ENCODE results near the gene PLA2G4E. TPM values are rescaled to one million over a fixed set of nuclear protein-coding genes. Genes with fewer than 3 reads are reported as not detected.

PLA2G4E gene
- total RNA-seq, 1 donor from 2014 or later, result 8.8 TPM

DNA sequence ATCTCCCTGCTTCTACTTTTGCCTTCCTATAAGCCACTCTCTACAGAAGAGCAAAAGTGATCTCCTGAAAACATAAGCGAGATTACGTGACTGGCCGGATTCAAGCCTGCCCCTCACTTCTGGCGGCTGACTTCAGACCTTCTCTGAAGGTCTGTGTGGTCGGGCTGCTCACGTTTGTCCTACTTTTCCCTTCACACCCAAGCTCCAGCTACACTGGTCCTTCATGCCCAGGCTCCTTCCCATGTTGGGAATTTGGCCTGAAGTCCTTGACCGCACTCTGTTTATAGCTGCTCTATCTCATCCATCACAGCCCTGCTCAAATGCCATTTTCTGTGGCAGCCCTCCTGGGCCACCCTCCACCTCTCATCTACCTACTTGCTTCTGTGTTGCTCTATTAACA, 6.7 kb upstream of the PLA2G4E start:
- no peaks in the 10 kb centered on the region for H3K36me3 ChIP-seq
- intact Hi-C loops (cut with DNase I), result no loop called here
- no peak for DNase-seq (ENCODE audit: extremely low spot score in 2 of 2)
- H3K4me3 ChIP-seq, result no peak overlapping the region
- no peak overlapping the region for H3K27ac ChIP-seq
- TF ChIP-seq POLR2AphosphoS5 (IDR thresholded peaks at IDR 0.05; ENCODE audit: insufficient read depth in 1 of 2, low read depth in 1 of 2) (no peak), POLR2A (IDR thresholded peaks at IDR 0.05) (no peak)
- TF ChIP-seq, protein P1, sequence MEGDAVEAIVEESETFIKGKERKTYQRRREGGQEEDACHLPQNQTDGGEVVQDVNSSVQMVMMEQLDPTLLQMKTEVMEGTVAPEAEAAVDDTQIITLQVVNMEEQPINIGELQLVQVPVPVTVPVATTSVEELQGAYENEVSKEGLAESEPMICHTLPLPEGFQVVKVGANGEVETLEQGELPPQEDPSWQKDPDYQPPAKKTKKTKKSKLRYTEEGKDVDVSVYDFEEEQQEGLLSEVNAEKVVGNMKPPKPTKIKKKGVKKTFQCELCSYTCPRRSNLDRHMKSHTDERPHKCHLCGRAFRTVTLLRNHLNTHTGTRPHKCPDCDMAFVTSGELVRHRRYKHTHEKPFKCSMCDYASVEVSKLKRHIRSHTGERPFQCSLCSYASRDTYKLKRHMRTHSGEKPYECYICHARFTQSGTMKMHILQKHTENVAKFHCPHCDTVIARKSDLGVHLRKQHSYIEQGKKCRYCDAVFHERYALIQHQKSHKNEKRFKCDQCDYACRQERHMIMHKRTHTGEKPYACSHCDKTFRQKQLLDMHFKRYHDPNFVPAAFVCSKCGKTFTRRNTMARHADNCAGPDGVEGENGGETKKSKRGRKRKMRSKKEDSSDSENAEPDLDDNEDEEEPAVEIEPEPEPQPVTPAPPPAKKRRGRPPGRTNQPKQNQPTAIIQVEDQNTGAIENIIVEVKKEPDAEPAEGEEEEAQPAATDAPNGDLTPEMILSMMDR (IDR thresholded peaks at IDR 0.05), result no peak
- no peaks in the 10 kb centered on the region for H3K4me1 ChIP-seq
- no peaks in the 10 kb centered on the region for H3K9me3 ChIP-seq
- H3K27me3 ChIP-seq, result no peaks in the 10 kb centered on the region

DNA sequence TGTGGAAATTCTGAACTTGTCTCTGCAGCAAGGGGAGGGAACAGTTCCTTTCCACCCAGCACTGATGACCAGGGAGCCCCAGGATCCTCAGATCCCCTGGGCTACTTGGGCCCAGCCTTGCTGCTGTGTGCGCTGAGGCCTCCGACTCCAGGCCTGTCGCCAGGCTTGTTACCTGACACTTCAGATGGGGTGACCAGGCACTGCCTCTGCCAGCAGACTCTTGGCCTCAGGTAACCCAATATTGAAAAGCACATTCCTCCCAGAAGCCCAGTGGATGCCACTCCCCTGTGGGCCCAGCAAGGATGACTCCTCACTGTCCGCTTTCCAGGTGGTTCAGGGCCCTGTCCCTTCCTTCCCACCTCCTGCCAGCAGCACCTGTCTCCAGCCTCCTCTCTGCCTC, 3.5 kb upstream of the PLA2G4E start:
- no peaks in the 10 kb centered on the region for H3K27me3 ChIP-seq
- no peak overlapping the region for H3K27ac ChIP-seq
- no peaks in the 10 kb centered on the region for H3K4me1 ChIP-seq
- no peaks in the 10 kb centered on the region for H3K9me3 ChIP-seq
- intact Hi-C loops (cut with DNase I), result no loop called here
- TF ChIP-seq, protein P1 (IDR thresholded peaks at IDR 0.05), result no peak
- no peak for TF ChIP-seq POLR2AphosphoS5 (IDR thresholded peaks at IDR 0.05; ENCODE audit: insufficient read depth in 1 of 2, low read depth in 1 of 2)
- TF ChIP-seq POLR2A (IDR thresholded peaks at IDR 0.05), result no peak
- H3K4me3 ChIP-seq, result no peak overlapping the region
- no peaks in the 10 kb centered on the region for H3K36me3 ChIP-seq
- DNase-seq (ENCODE audit: extremely low spot score in 2 of 2), result no peak

DNA sequence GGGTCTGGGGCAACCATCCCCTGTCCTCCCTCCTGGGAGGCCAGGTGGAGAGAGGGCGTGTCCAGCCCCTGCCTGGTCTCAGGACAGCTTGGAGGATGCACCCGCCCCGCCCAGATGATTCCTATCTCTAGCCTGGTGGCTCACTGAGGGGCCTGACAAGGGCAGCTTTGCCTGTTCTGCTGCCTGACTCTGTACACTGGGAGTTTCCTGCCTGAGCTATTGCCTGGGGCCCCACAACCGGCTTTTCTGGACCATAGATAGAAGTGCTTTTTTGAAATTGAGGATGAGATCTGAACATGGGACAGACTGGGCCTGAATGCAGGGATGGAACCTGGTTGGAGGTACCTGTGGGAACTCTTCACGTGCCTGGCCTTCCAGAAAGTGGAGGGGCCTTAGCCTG, 751 bp upstream of the PLA2G4E start:
- H3K4me1 ChIP-seq, result no peaks in the 10 kb centered on the region
- TF ChIP-seq, protein P1 (IDR thresholded peaks at IDR 0.05), result no peak
- intact Hi-C loops (cut with DNase I), result no loop called here
- no peak overlapping the region for H3K27ac ChIP-seq
- no peaks in the 10 kb centered on the region for H3K9me3 ChIP-seq
- no peak for DNase-seq (ENCODE audit: extremely low spot score in 2 of 2)
- no peaks in the 10 kb centered on the region for H3K36me3 ChIP-seq
- no peaks in the 10 kb centered on the region for H3K27me3 ChIP-seq
- H3K4me3 ChIP-seq, result no peak overlapping the region

DNA sequence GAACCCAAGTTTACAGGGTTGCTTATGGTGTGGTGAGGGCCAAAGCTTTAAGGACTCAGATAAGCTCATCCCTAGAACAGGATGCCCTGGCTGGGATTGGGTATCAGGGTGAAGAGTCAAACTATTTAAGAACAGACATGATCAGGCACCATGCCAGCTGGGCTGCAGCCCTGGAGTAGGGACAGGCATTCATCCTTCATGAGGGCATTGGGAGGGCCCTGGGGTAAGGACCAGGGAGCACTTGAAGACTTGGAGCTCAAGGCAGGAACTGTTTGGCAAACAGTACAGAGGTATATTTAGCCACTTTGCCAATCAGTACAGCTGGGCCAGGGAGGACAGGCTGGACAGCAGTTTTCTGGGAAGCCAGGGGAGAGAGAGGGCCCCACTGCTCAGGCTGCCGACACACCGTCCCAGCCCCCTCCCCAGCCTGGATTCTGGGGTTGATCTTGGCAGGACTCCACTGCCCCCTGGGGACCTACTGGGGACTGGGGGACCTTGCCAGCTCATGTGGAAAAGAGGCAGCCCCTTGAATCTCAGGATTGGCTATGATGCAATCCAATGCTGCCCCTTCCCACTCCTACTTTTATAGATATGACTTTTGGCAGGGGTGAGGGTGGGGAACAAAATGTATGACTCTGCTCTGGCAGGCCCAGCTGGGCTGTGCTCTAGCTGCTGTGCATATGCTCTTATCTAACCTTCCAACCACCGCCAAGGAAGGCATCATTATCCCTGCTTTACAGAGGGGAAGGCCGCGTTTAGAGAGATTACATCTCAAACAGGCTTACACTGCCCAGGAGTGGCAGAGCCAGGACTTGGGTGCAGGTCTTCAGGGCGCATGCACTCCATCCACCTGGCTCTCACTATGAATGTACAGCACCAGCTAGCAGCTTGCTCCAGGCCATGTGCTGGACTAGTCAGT, 2.3 kb downstream of the PLA2G4E start:
- DNase-seq (ENCODE audit: extremely low spot score in 2 of 2), result no peak
- TF ChIP-seq POLR2AphosphoS5 (IDR thresholded peaks at IDR 0.05; ENCODE audit: insufficient read depth in 1 of 2, low read depth in 1 of 2), result no peak
- TF ChIP-seq, protein P1 (IDR thresholded peaks at IDR 0.05), result no peak
- no peak for TF ChIP-seq POLR2A (IDR thresholded peaks at IDR 0.05)
- H3K9me3 ChIP-seq, result no peaks in the 10 kb centered on the region
- H3K4me1 ChIP-seq, result no peaks in the 10 kb centered on the region
- H3K36me3 ChIP-seq, result no peaks in the 10 kb centered on the region
- H3K4me3 ChIP-seq, result no peak overlapping the region
- intact Hi-C loops (cut with DNase I), result no loop called here
- no peak overlapping the region for H3K27ac ChIP-seq
- H3K27me3 ChIP-seq, result no peaks in the 10 kb centered on the region

DNA sequence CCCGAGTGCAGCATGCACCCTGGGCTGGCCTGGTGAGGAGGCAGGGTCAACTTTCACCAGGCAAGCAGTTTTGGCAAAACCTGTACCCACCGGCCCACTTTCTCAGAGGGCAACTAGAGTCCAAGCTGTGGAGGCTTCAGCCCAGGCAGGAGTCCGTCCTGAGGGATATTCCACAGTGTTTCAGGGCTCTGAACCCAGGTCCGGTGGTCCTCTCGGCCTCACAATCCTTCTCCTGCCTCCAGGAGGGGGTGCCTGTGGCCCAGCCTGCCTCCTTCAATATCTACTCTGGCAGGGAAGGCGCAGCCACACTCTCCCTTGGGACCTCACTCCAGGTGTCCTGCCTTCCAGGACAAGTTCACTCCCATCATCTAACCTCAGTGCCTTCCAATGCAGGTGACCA, 3.9 kb downstream of the PLA2G4E start:
- H3K27ac ChIP-seq, result no peak overlapping the region
- H3K4me3 ChIP-seq, result no peak overlapping the region
- peaks cover 3% of the 10 kb centered on the region for H3K4me1 ChIP-seq
- no peak for DNase-seq (ENCODE audit: extremely low spot score in 2 of 2)
- TF ChIP-seq POLR2A (IDR thresholded peaks at IDR 0.05), result no peak
- no peaks in the 10 kb centered on the region for H3K36me3 ChIP-seq
- no peaks in the 10 kb centered on the region for H3K27me3 ChIP-seq
- intact Hi-C loops (cut with DNase I), result no loop called here
- H3K9me3 ChIP-seq, result no peaks in the 10 kb centered on the region
